Upper lobe of left lung (tissue), 4 donors: ENCODE results near the gene RTP3.

Experiments used
- EP300 ChIP-seq, 4 donors: sonication (generic); formaldehyde crosslinking; IDR thresholded peaks; one replicate each; pipeline ENCODE4 v1.5.1; 2017; ENCODE audit warnings: antibody characterized with exemption in 4 of 4, control low read depth in 2 of 4
- POLR2A ChIP-seq, 4 donors: fragments of 450-650 bp; IDR thresholded peaks; one replicate each; pipeline ENCODE4 v1.5.1; 2016 to 2017; ENCODE audit warnings: antibody characterized with exemption in 4 of 4, mild to moderate bottlenecking in 2 of 4
- TF ChIP-seq, protein P1 (sequence below), 6 experiments: fragments of 450-650 bp in 4 of 6; fragments of 200-600 bp in 2 of 6; sonication (generic) in 2 of 6; IDR thresholded peaks; one replicate each; pipeline ENCODE4 v1.5.1; 2016 to 2019; ENCODE audit warnings: antibody characterized with exemption in 6 of 6

DNA sequence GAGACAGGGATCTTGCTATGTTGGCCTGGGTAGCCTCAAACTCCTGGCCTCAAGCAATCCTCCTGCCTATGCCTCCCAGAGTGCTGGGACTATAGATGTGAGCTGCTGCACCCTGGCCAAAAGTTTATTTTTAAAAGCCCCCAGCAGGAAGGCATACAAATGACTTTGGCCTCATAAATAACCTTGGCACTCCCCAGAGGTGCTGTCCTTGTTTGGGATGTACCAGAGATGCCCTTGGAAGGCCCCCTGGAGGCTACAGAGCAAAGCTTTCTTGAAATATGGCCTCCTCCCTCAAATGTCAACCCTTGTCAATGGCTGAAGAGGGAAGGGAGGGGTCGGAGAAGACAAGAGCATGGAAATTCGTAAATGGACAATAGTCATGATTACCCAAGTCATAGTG, 14.0 kb upstream of the RTP3 start:
- TF ChIP-seq, protein P1, sequence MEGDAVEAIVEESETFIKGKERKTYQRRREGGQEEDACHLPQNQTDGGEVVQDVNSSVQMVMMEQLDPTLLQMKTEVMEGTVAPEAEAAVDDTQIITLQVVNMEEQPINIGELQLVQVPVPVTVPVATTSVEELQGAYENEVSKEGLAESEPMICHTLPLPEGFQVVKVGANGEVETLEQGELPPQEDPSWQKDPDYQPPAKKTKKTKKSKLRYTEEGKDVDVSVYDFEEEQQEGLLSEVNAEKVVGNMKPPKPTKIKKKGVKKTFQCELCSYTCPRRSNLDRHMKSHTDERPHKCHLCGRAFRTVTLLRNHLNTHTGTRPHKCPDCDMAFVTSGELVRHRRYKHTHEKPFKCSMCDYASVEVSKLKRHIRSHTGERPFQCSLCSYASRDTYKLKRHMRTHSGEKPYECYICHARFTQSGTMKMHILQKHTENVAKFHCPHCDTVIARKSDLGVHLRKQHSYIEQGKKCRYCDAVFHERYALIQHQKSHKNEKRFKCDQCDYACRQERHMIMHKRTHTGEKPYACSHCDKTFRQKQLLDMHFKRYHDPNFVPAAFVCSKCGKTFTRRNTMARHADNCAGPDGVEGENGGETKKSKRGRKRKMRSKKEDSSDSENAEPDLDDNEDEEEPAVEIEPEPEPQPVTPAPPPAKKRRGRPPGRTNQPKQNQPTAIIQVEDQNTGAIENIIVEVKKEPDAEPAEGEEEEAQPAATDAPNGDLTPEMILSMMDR (IDR thresholded peaks at IDR 0.05), result no peak
- no peak for TF ChIP-seq POLR2A (IDR thresholded peaks at IDR 0.05)
- TF ChIP-seq EP300 (IDR thresholded peaks at IDR 0.05), result no peak
